ENCODE measurements around the gene TAOK3.
"Not testable (repeated sequence)": the region's sequence is repeated elsewhere in the genome, so short reads cannot be mapped to it uniquely, and the experiment has no call there.

Gene TAOK3

GRCh38 chr12:118373616-118374015, 909 bp upstream of the TAOK3 start:
- DNase-seq (ENCODE audit: low spot score) = no peak

GRCh38 chr12:118371321-118372282, 1.1 kb downstream of the TAOK3 start:
- no peak for DNase-seq (ENCODE audit: low spot score)

GRCh38 chr12:118370601-118371000, 2.1 kb downstream of the TAOK3 start:
- no peak for DNase-seq (ENCODE audit: low spot score)

GRCh38 chr12:118368821-118369220, 3.9 kb downstream of the TAOK3 start:
- DNase-seq (ENCODE audit: low spot score) = no peak

- no peak for DNase-seq (ENCODE audit: low spot score)
These were observed 10.8 kb downstream of the TAOK3 start for GRCh38 chr12:118361889-118362288.

- DNase-seq (ENCODE audit: low spot score) = no peak
These were observed 11.7 kb downstream of the TAOK3 start for GRCh38 chr12:118361092-118361404.

- DNase-seq (ENCODE audit: low spot score) = no peak
These were observed 13.2 kb downstream of the TAOK3 start for GRCh38 chr12:118359541-118359915.

- no peak for DNase-seq (ENCODE audit: low spot score)
These were observed 13.8 kb downstream of the TAOK3 start for GRCh38 chr12:118358612-118359540.

GRCh38 chr12:118358008-118358359, 14.7 kb downstream of the TAOK3 start:
- DNase-seq (ENCODE audit: low spot score) = no peak

GRCh38 chr12:118357257-118358007, 15.3 kb downstream of the TAOK3 start:
- DNase-seq (ENCODE audit: low spot score) = peak; percentile 85

GRCh38 chr12:118356809-118357256, 15.9 kb downstream of the TAOK3 start:
- no peak for DNase-seq (ENCODE audit: low spot score)

GRCh38 chr12:118355843-118356242, 16.9 kb downstream of the TAOK3 start:
- DNase-seq (ENCODE audit: low spot score) = no peak

GRCh38 chr12:118354903-118355302, 17.8 kb downstream of the TAOK3 start:
- DNase-seq (ENCODE audit: low spot score) = no peak

GRCh38 chr12:118354503-118354902, 18.2 kb downstream of the TAOK3 start:
- not testable (repeated sequence) for DNase-seq (ENCODE audit: low spot score)

- DNase-seq (ENCODE audit: low spot score) = no peak
These were observed 19.0 kb downstream of the TAOK3 start for GRCh38 chr12:118353721-118354120.

- DNase-seq (ENCODE audit: low spot score) = no peak
These were observed 21.7 kb downstream of the TAOK3 start for GRCh38 chr12:118350908-118351559.

GRCh38 chr12:118347916-118348315, 24.8 kb downstream of the TAOK3 start:
- no peak for DNase-seq (ENCODE audit: low spot score)

GRCh38 chr12:118346895-118347294, 25.8 kb downstream of the TAOK3 start:
- no peak for DNase-seq (ENCODE audit: low spot score)

- no peak for DNase-seq (ENCODE audit: low spot score)
These were observed 27.4 kb downstream of the TAOK3 start for GRCh38 chr12:118345355-118345754.

- no peak for DNase-seq (ENCODE audit: low spot score)
These were observed 27.9 kb downstream of the TAOK3 start for GRCh38 chr12:118344829-118345228.

- DNase-seq (ENCODE audit: low spot score) = no peak
These were observed 30.6 kb downstream of the TAOK3 start for GRCh38 chr12:118342090-118342489.
